Mucosa of stomach (tissue), 1 donor: ENCODE measurements around the gene AKT2.

Experiments used
- H3K27me3 ChIP-seq: one replicate; pipeline ENCODE4 v1.7.0; 2013; ENCODE audit warnings: mild to moderate bottlenecking, low read length; ENCODE audit not compliant: control insufficient read depth, insufficient read depth
- H3K36me3 ChIP-seq: one replicate; pipeline ENCODE4 v1.7.0; 2013; ENCODE audit warnings: low read length; ENCODE audit not compliant: control insufficient read depth, insufficient read depth
- H3K4me1 ChIP-seq: one replicate; pipeline ENCODE4 v1.7.0; 2013; ENCODE audit warnings: mild to moderate bottlenecking, low read length; ENCODE audit not compliant: control insufficient read depth, insufficient read depth
- H3K4me3 ChIP-seq: one replicate; pipeline ENCODE4 v1.7.0; 2013; ENCODE audit warnings: low read length
- H3K9ac ChIP-seq: one replicate; pipeline ENCODE4 v1.7.0; 2013; ENCODE audit warnings: mild to moderate bottlenecking, low read length, moderate library complexity
- H3K9me3 ChIP-seq: one replicate; pipeline ENCODE4 v1.7.0; 2013; ENCODE audit warnings: mild to moderate bottlenecking, low read length, moderate library complexity; ENCODE audit not compliant: control insufficient read depth
- donor health status: Pancreatic carcinoma.

Gene AKT2

GRCh38 chr19:40315812-40316470, 30.8 kb upstream of the AKT2 start:
- no peaks in the 10 kb centered on the region for H3K9me3 ChIP-seq
- no peaks in the 10 kb centered on the region for H3K36me3 ChIP-seq
- no peaks in the 10 kb centered on the region for H3K4me1 ChIP-seq
- no peaks in the 10 kb centered on the region for H3K27me3 ChIP-seq
- no peak overlapping the region for H3K9ac ChIP-seq
- no peak overlapping the region for H3K4me3 ChIP-seq

- H3K4me3 ChIP-seq, result no peak overlapping the region
- H3K36me3 ChIP-seq, result no peaks in the 10 kb centered on the region
- no peaks in the 10 kb centered on the region for H3K9me3 ChIP-seq
- no peaks in the 10 kb centered on the region for H3K4me1 ChIP-seq
- no peak overlapping the region for H3K9ac ChIP-seq
- no peaks in the 10 kb centered on the region for H3K27me3 ChIP-seq
Observed at GRCh38 chr19:40314656-40315055, 29.5 kb upstream of the AKT2 start.

- H3K4me3 ChIP-seq, result no peak overlapping the region
Observed at GRCh38 chr19:40313229-40313983, 28.3 kb upstream of the AKT2 start.

GRCh38 chr19:40312533-40312932, 27.4 kb upstream of the AKT2 start:
- no peak overlapping the region for H3K4me3 ChIP-seq
- no peaks in the 10 kb centered on the region for H3K4me1 ChIP-seq
- H3K9me3 ChIP-seq, result no peaks in the 10 kb centered on the region
- no peaks in the 10 kb centered on the region for H3K27me3 ChIP-seq
- H3K36me3 ChIP-seq, result no peaks in the 10 kb centered on the region
- no peak overlapping the region for H3K9ac ChIP-seq

More at GRCh38 chr19:40313229-40313983, 28.3 kb upstream of the AKT2 start:
- H3K36me3 ChIP-seq, result no peaks in the 10 kb centered on the region
- H3K9ac ChIP-seq, result no peak overlapping the region
- H3K4me1 ChIP-seq, result no peaks in the 10 kb centered on the region
- no peaks in the 10 kb centered on the region for H3K27me3 ChIP-seq
- no peaks in the 10 kb centered on the region for H3K9me3 ChIP-seq

- Histone ChIP-seq H3K4me3 (no peak overlapping the region), H3K36me3 (no peaks in the 10 kb centered on the region), H3K4me1 (no peaks in the 10 kb centered on the region), H3K9me3 (no peaks in the 10 kb centered on the region), H3K9ac (no peak overlapping the region), H3K27me3 (no peaks in the 10 kb centered on the region)
Observed at GRCh38 chr19:40309666-40310065, 24.5 kb upstream of the AKT2 start.

GRCh38 chr19:40305403-40305802, 20.3 kb upstream of the AKT2 start:
- H3K27me3 ChIP-seq, result no peaks in the 10 kb centered on the region

GRCh38 chr19:40304306-40304705, 19.2 kb upstream of the AKT2 start:
- Histone ChIP-seq H3K36me3 (no peaks in the 10 kb centered on the region), H3K4me1 (no peaks in the 10 kb centered on the region), H3K9ac (no peak overlapping the region), H3K4me3 (no peak overlapping the region), H3K27me3 (no peaks in the 10 kb centered on the region), H3K9me3 (no peaks in the 10 kb centered on the region)

More at GRCh38 chr19:40305403-40305802, 20.3 kb upstream of the AKT2 start:
- no peaks in the 10 kb centered on the region for H3K4me1 ChIP-seq
- H3K4me3 ChIP-seq, result no peak overlapping the region
- no peak overlapping the region for H3K9ac ChIP-seq
- H3K36me3 ChIP-seq, result no peaks in the 10 kb centered on the region
- no peaks in the 10 kb centered on the region for H3K9me3 ChIP-seq

GRCh38 chr19:40303765-40304164, 18.6 kb upstream of the AKT2 start:
- no peaks in the 10 kb centered on the region for H3K27me3 ChIP-seq
- no peaks in the 10 kb centered on the region for H3K9me3 ChIP-seq
- H3K9ac ChIP-seq, result no peak overlapping the region
- H3K4me1 ChIP-seq, result no peaks in the 10 kb centered on the region
- no peaks in the 10 kb centered on the region for H3K36me3 ChIP-seq
- H3K4me3 ChIP-seq, result no peak overlapping the region

- no peaks in the 10 kb centered on the region for H3K9me3 ChIP-seq
- no peaks in the 10 kb centered on the region for H3K4me1 ChIP-seq
- H3K9ac ChIP-seq, result no peak overlapping the region
- no peaks in the 10 kb centered on the region for H3K27me3 ChIP-seq
- no peaks in the 10 kb centered on the region for H3K36me3 ChIP-seq
- no peak overlapping the region for H3K4me3 ChIP-seq
Observed at GRCh38 chr19:40302224-40303011, 17.3 kb upstream of the AKT2 start.

GRCh38 chr19:40300668-40301067, 15.5 kb upstream of the AKT2 start:
- Histone ChIP-seq H3K27me3 (no peaks in the 10 kb centered on the region), H3K9ac (no peak overlapping the region), H3K36me3 (no peaks in the 10 kb centered on the region), H3K9me3 (no peaks in the 10 kb centered on the region), H3K4me3 (no peak overlapping the region), H3K4me1 (no peaks in the 10 kb centered on the region)

- Histone ChIP-seq H3K36me3 (no peaks in the 10 kb centered on the region), H3K4me3 (no peak overlapping the region), H3K9ac (no peak overlapping the region), H3K9me3 (no peaks in the 10 kb centered on the region), H3K4me1 (no peaks in the 10 kb centered on the region), H3K27me3 (no peaks in the 10 kb centered on the region)
Observed at GRCh38 chr19:40298026-40298425, 12.9 kb upstream of the AKT2 start.

- Histone ChIP-seq H3K9ac (no peak overlapping the region), H3K27me3 (no peaks in the 10 kb centered on the region), H3K9me3 (no peaks in the 10 kb centered on the region), H3K36me3 (no peaks in the 10 kb centered on the region), H3K4me1 (no peaks in the 10 kb centered on the region), H3K4me3 (no peak overlapping the region)
Observed at GRCh38 chr19:40294560-40294959, 9.4 kb upstream of the AKT2 start.
